ENCODE results near the gene PRKCG.

Gene PRKCG

DNA sequence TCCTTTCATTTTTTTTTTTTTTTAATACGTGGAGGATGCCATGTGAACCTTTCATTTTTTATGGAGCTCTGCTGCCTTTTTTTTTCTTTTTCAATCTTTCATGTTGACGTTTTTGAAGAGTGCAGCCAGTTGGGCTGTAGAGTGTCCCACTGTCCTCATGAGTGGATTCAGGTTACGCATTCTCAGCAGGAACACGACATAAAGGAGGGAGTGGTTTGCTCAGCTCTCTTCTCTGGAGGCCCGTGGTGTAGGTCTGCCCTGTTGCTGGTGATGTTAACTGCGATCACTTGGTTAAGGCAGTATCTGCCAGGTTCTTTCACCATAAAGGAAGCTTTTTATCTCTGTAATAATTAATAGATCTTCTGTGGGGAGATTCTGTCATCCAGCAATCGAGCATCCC is 54.0 kb downstream of the PRKCG start:
- DNase-seq (ENCODE audit: low spot score) = no peak

DNA sequence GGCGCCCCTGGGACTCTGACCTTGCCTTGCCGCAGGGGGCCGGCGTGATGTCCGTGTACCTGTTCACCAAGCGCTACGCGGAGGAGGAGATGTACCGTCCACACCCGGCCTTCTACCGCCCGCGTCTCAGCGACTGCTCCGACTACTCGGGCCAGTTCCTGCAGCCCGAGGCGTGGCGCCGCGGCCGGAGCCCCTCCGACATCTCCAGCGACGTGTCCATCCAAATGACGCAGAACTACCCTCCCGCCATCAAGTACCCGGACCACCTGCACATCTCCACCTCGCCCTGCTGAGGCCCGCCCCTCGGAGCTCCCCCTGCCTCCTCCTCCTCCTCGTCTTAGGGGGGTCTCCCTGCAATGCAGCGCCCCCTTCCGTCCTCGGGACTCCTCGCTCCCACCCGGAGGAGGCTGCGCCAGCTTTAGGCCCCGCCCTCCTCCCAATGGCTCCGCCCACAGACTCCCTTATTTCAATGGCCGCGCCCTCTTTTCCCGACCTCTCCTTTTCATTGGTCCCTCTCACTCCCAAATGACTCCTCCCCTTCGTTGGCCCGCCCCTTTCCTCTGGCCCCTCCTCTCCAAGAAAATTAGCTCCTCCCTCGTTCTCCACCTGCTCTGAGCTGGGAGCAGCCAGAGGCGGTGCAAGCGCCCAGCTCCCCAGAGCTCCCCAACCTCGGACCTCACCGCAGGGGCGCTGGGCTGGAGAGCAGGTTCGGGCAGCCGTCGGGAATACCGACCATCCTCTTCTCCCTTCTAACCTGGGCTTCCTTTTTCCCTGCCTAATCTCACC is 60.2 kb downstream of the PRKCG start:
- peaks cover 37% of the 10 kb centered on the region for H3K27me3 ChIP-seq (ENCODE audit: insufficient read depth, poor library complexity, severe bottlenecking)
- no peaks in the 10 kb centered on the region for H3K9me3 ChIP-seq (ENCODE audit: severe bottlenecking)
- no peak overlapping the region for H3K27ac ChIP-seq (ENCODE audit: poor library complexity, severe bottlenecking)
- ATAC-seq (ENCODE audit: low read depth) (peak; percentile 79), DNase-seq (ENCODE audit: low spot score) (no peak)
- no peak overlapping the region for H3K4me3 ChIP-seq (ENCODE audit: severe bottlenecking)
- H3K36me3 ChIP-seq (ENCODE audit: low read depth) = no peaks in the 10 kb centered on the region
- H3K4me1 ChIP-seq (ENCODE audit: insufficient read depth, poor library complexity, severe bottlenecking) = no peaks in the 10 kb centered on the region
- TF ChIP-seq, protein P1, sequence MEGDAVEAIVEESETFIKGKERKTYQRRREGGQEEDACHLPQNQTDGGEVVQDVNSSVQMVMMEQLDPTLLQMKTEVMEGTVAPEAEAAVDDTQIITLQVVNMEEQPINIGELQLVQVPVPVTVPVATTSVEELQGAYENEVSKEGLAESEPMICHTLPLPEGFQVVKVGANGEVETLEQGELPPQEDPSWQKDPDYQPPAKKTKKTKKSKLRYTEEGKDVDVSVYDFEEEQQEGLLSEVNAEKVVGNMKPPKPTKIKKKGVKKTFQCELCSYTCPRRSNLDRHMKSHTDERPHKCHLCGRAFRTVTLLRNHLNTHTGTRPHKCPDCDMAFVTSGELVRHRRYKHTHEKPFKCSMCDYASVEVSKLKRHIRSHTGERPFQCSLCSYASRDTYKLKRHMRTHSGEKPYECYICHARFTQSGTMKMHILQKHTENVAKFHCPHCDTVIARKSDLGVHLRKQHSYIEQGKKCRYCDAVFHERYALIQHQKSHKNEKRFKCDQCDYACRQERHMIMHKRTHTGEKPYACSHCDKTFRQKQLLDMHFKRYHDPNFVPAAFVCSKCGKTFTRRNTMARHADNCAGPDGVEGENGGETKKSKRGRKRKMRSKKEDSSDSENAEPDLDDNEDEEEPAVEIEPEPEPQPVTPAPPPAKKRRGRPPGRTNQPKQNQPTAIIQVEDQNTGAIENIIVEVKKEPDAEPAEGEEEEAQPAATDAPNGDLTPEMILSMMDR (IDR thresholded peaks at IDR 0.05; ENCODE audit: poor library complexity, severe bottlenecking) = no peak

More for the DNA sequence above, 54.0 kb downstream of the PRKCG start:
- TF ChIP-seq, protein P1 (IDR thresholded peaks at IDR 0.05; ENCODE audit: poor library complexity, severe bottlenecking) = no peak
- H3K27me3 ChIP-seq (ENCODE audit: insufficient read depth, poor library complexity, severe bottlenecking) = no peaks in the 10 kb centered on the region
- H3K9me3 ChIP-seq (ENCODE audit: severe bottlenecking) = no peaks in the 10 kb centered on the region
- no peak overlapping the region for H3K4me3 ChIP-seq (ENCODE audit: severe bottlenecking)
- H3K4me1 ChIP-seq (ENCODE audit: insufficient read depth, poor library complexity, severe bottlenecking) = no peaks in the 10 kb centered on the region
- no peak overlapping the region for H3K27ac ChIP-seq (ENCODE audit: poor library complexity, severe bottlenecking)
- H3K36me3 ChIP-seq (ENCODE audit: low read depth) = no peaks in the 10 kb centered on the region
- ATAC-seq (ENCODE audit: low read depth) = no peak

GRCh38 chr19:53944416-53944815 is 62.4 kb downstream of the PRKCG start:
- no peak for DNase-seq (ENCODE audit: low spot score)
- ATAC-seq (ENCODE audit: low read depth) = no peak
- H3K27me3 ChIP-seq (ENCODE audit: insufficient read depth, poor library complexity, severe bottlenecking) = peaks cover 37% of the 10 kb centered on the region
- TF ChIP-seq, protein P1 (IDR thresholded peaks at IDR 0.05; ENCODE audit: poor library complexity, severe bottlenecking) = no peak
- no peak overlapping the region for H3K4me3 ChIP-seq (ENCODE audit: severe bottlenecking)
- no peaks in the 10 kb centered on the region for H3K9me3 ChIP-seq (ENCODE audit: severe bottlenecking)
- no peaks in the 10 kb centered on the region for H3K4me1 ChIP-seq (ENCODE audit: insufficient read depth, poor library complexity, severe bottlenecking)
- H3K36me3 ChIP-seq (ENCODE audit: low read depth) = no peaks in the 10 kb centered on the region
- H3K27ac ChIP-seq (ENCODE audit: poor library complexity, severe bottlenecking) = no peak overlapping the region

- no peaks in the 10 kb centered on the region for H3K36me3 ChIP-seq (ENCODE audit: low read depth)
- H3K27me3 ChIP-seq (ENCODE audit: insufficient read depth, poor library complexity, severe bottlenecking) = peaks cover 37% of the 10 kb centered on the region
- no peaks in the 10 kb centered on the region for H3K9me3 ChIP-seq (ENCODE audit: severe bottlenecking)
- H3K4me3 ChIP-seq (ENCODE audit: severe bottlenecking) = no peak overlapping the region
- ATAC-seq (ENCODE audit: low read depth) (no peak), DNase-seq (ENCODE audit: low spot score) (no peak)
- H3K4me1 ChIP-seq (ENCODE audit: insufficient read depth, poor library complexity, severe bottlenecking) = no peaks in the 10 kb centered on the region
- no peak overlapping the region for H3K27ac ChIP-seq (ENCODE audit: poor library complexity, severe bottlenecking)
- TF ChIP-seq, protein P1 (IDR thresholded peaks at IDR 0.05; ENCODE audit: poor library complexity, severe bottlenecking) = no peak
These were observed 62.9 kb downstream of the PRKCG start for GRCh38 chr19:53944933-53945332.

DNA sequence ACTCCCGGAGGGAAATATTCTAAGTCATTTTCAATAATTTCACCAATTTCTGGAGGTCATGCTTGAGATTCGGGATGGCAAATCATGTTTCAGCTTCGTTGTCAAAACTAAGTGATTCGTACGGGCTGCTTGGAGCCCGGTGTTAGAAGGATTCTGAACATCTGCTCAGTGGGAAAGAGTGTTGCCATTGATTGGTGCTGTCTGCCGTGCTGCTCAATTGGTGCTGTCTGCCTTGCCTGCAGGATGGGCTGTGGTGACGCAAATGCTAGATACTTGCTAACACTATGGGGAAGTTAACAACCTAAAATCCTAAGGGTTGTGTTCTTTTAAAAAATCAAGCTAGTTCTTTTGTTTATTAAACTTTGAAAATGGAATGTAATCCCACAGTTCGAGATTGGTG is 63.4 kb downstream of the PRKCG start:
- no peak for DNase-seq (ENCODE audit: low spot score)
- Histone ChIP-seq H3K4me1 (ENCODE audit: insufficient read depth, poor library complexity, severe bottlenecking) (no peaks in the 10 kb centered on the region), H3K9me3 (ENCODE audit: severe bottlenecking) (no peaks in the 10 kb centered on the region), H3K27ac (ENCODE audit: poor library complexity, severe bottlenecking) (no peak overlapping the region), H3K27me3 (ENCODE audit: insufficient read depth, poor library complexity, severe bottlenecking) (peaks cover 37% of the 10 kb centered on the region), H3K4me3 (ENCODE audit: severe bottlenecking) (no peak overlapping the region), H3K36me3 (ENCODE audit: low read depth) (no peaks in the 10 kb centered on the region)
- ATAC-seq (ENCODE audit: low read depth) = peak; percentile 37; the same call in 1 of the 3 replicates
- TF ChIP-seq, protein P1 (IDR thresholded peaks at IDR 0.05; ENCODE audit: poor library complexity, severe bottlenecking) = no peak
